GM12878 (cell line): Measurements from ENCODE around the gene B3GNT8. TPM values are rescaled to one million over a fixed set of nuclear protein-coding genes. Genes with fewer than 3 reads are reported as not detected.

Experiments
- ATAC-seq: fragments of 200-7000 bp; cut with Tn5 transposase; 3 replicates; pipeline ENCODE4 v1.9.1; 2020; ENCODE audit warnings: mild to moderate bottlenecking, moderate library complexity
- BruUV-seq: library from RNA; stranded (reverse); fragments of 400-500 nt; replicated peaks from 2 replicates; lab custom pipeline; 2021; lab: Mats Ljungman, UMichigan
- CTCF ChIA-PET: fragments of 300-600 bp; sonication (Branson Sonifier 250); formaldehyde crosslinking; extraction: SDS; loops from one replicate; lab custom pipeline; 2021; ENCODE audit warnings: inconsistent platforms; lab: Yijun Ruan, JAX
- POLR2A ChIA-PET: fragments of 350-600 bp; formaldehyde crosslinking; extraction: SDS; loops from one replicate; lab custom pipeline; 2021; ENCODE audit warnings: inconsistent platforms; lab: Charles Lee
- RAD21 ChIA-PET: fragments of 300-600 bp; sonication (Branson Sonifier 250); formaldehyde crosslinking; loops from one replicate; lab custom pipeline; 2023; ENCODE audit warnings: antibody characterized with exemption; ENCODE audit not compliant: unreplicated experiment; lab: Charles Lee
- SMC1A ChIA-PET: fragments of 300-600 bp; sonication (Branson Sonifier 250); formaldehyde crosslinking; loops from one replicate; lab custom pipeline; 2023; ENCODE audit not compliant: unreplicated experiment, uncharacterized antibody; lab: Charles Lee
- DNase-seq: peaks from one replicate; pipeline ENCODE4 v3.0.0-alpha.2; 2011; ENCODE audit warnings: low read depth, low spot score
- FAIRE-seq: peaks from 3 replicates; lab custom pipeline; 2011; peaks lifted over from hg19 to GRCh38; lab: Jason Lieb, UNC
- H2AFZ ChIP-seq: 2 replicates; pipeline ENCODE4 v1.6.0; 2011; ENCODE audit warnings: low read depth, low read length, control low read depth; ENCODE audit not compliant: control insufficient read depth
- H3K27ac ChIP-seq: 2 replicates; pipeline ENCODE4 v1.5.1; 2011; ENCODE audit warnings: control low read depth; ENCODE audit not compliant: control insufficient read depth, insufficient read depth
- H3K27me3 ChIP-seq, 2 experiments: replicated peaks in 1 of 2; 2 replicates each; pipeline versions ENCODE4 v1.6.0 to v1.6.1; 2011; ENCODE audit warnings: low read length in 1 of 2; ENCODE audit not compliant: control insufficient read depth in 2 of 2, insufficient read depth in 2 of 2
- H3K36me3 ChIP-seq, 2 experiments: 2 replicates each; pipeline ENCODE4 v1.5.1; 2011; ENCODE audit warnings: low read length in 1 of 2; ENCODE audit not compliant: control insufficient read depth in 2 of 2, insufficient read depth in 2 of 2
- H3K4me1 ChIP-seq: 2 replicates; pipeline ENCODE4 v1.6.1; 2011; ENCODE audit warnings: mild to moderate bottlenecking, low read length, moderate library complexity, mixed read lengths; ENCODE audit not compliant: control insufficient read depth, insufficient read depth
- H3K4me2 ChIP-seq: 2 replicates; pipeline ENCODE4 v1.6.0; 2011; ENCODE audit warnings: control low read depth; ENCODE audit not compliant: control insufficient read depth, insufficient read depth
- H3K4me3 ChIP-seq: fragments of 200-600 bp; sonication (generic); 2 replicates; pipeline ENCODE4 v1.5.1; 2016
- H3K79me2 ChIP-seq: 2 replicates; pipeline ENCODE4 v1.6.0; 2011; ENCODE audit warnings: low read length; ENCODE audit not compliant: control insufficient read depth, insufficient read depth
- H3K9ac ChIP-seq: 2 replicates; pipeline ENCODE4 v1.8.0; 2011; ENCODE audit warnings: low read length, control low read depth, mixed read lengths; ENCODE audit not compliant: control insufficient read depth, insufficient read depth
- H3K9me3 ChIP-seq: replicated peaks from 3 replicates; pipeline ENCODE4 v1.5.1; 2011; ENCODE audit warnings: mild to moderate bottlenecking, low read length; ENCODE audit not compliant: control insufficient read depth, insufficient read depth
- H4K20me1 ChIP-seq: 2 replicates; pipeline ENCODE4 v1.6.0; 2011; ENCODE audit not compliant: control insufficient read depth, insufficient read depth
- BHLHE40 ChIP-seq, 2 experiments: fragments of 450-650 bp in 1 of 2; IDR thresholded peaks; 2 replicates each; pipeline ENCODE4 v1.6.1; 2011 to 2017; ENCODE audit warnings: low read depth in 2 of 2, borderline replicate concordance in 1 of 2, improper control_type of control experiment in 1 of 2, low read length in 1 of 2, mild to moderate bottlenecking in 1 of 2
- CHD2 ChIP-seq: IDR thresholded peaks from 2 replicates; pipeline ENCODE4 v1.6.1; 2011; ENCODE audit warnings: low read depth, low read length, improper control_type of control experiment, borderline replicate concordance
- NBN ChIP-seq: fragments of 450-650 bp; IDR thresholded peaks from 2 replicates; pipeline ENCODE4 v1.6.1; 2016
- RELB ChIP-seq: fragments of 450-650 bp; IDR thresholded peaks from 2 replicates; pipeline ENCODE4 v1.6.1; 2017; ENCODE audit warnings: low read depth, mild to moderate bottlenecking, moderate library complexity
- RFX5 ChIP-seq: IDR thresholded peaks from 2 replicates; pipeline ENCODE4 v1.6.1; 2011; ENCODE audit warnings: low read depth, low read length, improper control_type of control experiment
- SPI1 ChIP-seq: IDR thresholded peaks from 2 replicates; pipeline ENCODE4 v1.6.1; 2011; ENCODE audit warnings: low read depth, mild to moderate bottlenecking, low read length, moderate library complexity, borderline replicate concordance; ENCODE audit not compliant: insufficient read depth
- USF1 ChIP-seq: IDR thresholded peaks from 2 replicates; pipeline ENCODE4 v1.6.1; 2011; ENCODE audit warnings: borderline replicate concordance, low read depth, mild to moderate bottlenecking, moderate library complexity, mixed read lengths, low read length; ENCODE audit not compliant: insufficient read depth; ENCODE audit errors: extremely low read length
- ZBTB40 ChIP-seq: fragments of 450-650 bp; IDR thresholded peaks from 2 replicates; pipeline ENCODE4 v1.6.1; 2016; ENCODE audit warnings: mild to moderate bottlenecking, moderate library complexity, borderline replicate concordance
- WGBS: methylation state at CpG from one replicate; pipeline ENCODE4 v1.1.6; 2016; ENCODE audit warnings: low lambda C conversion rate; ENCODE audit not compliant: insufficient replicate concordance, insufficient coverage; ENCODE audit errors: missing lambda C conversion rate; 5-methylcytosine and 5-hydroxymethylcytosine counted together
- in situ Hi-C: fragments of 300-500 bp; cut with MboI; formaldehyde crosslinking; loops from 9 replicates; pipeline ENCODE4 v1.14.3; 2018; ENCODE audit warnings: mixed read lengths
- intact Hi-C: fragments of 100-400 bp; cut with micrococcal nuclease; formaldehyde crosslinking; loops from one replicate; pipeline ENCODE4 v1.14.2; 2022; ENCODE audit not compliant: unreplicated experiment
- polyA plus RNA-seq, 11 experiments: library from polyadenylated mRNA; depleted of rRNA in 4 of 11; unstranded in 6 of 11; stranded (reverse) in 5 of 11; fragments of >200 nt; fragmentation: Nextera tagmentation in 4 of 11; fragmentation: Illumina TruSeq in 1 of 11; extraction: Ambion mirVana in 4 of 11; extraction: Trizol in 1 of 11; gene quantifications; 1 replicate in 1 of 11; 2 replicates in 10 of 11; pipeline versions ENCODE4 v1.2.1 to v1.2.3, GENCODE V29; 2011 to 2016; ENCODE audit warnings: inconsistent platforms in 2 of 11, missing spikeins in 2 of 11, low read depth in 1 of 11
- total RNA-seq, 4 experiments: library from RNA; depleted of rRNA in 3 of 4; stranded (reverse); fragments of >200 nt in 3 of 4; fragmentation: Illumina TruSeq in 1 of 4; extraction: Trizol in 1 of 4; gene quantifications; 2 replicates each; pipeline versions ENCODE4 v1.2.1 to v1.2.3, GENCODE V29; 2013 to 2021
- TF ChIP-seq, protein P1 (sequence below): fragments of 450-650 bp; IDR thresholded peaks from 2 replicates; pipeline ENCODE4 v1.6.1; 2017; ENCODE audit warnings: antibody characterized with exemption, mild to moderate bottlenecking, moderate library complexity
- TF ChIP-seq, protein P2 (sequence below): fragments of 450-650 bp; IDR thresholded peaks from 2 replicates; pipeline ENCODE4 v1.6.1; 2014; ENCODE audit warnings: mild to moderate bottlenecking

B3GNT8 gene
- total and polyA plus RNA-seq, 10 of the 15 experiments (the other 5 are each of a cell fraction or from before 2014, with no cell fraction given), result 0.06 to 1.2 (median 0.31) TPM; not detected in 4

- FAIRE-seq, result no peak
- intact Hi-C loops, result no loop called here
- TF ChIP-seq BHLHE40 (IDR thresholded peaks at IDR 0.05; ENCODE audit: borderline replicate concordance in 1 of 2, low read depth in 2 of 2, low read length in 1 of 2), result no peak
- no peak for TF ChIP-seq RELB
- TF ChIP-seq, protein P1, sequence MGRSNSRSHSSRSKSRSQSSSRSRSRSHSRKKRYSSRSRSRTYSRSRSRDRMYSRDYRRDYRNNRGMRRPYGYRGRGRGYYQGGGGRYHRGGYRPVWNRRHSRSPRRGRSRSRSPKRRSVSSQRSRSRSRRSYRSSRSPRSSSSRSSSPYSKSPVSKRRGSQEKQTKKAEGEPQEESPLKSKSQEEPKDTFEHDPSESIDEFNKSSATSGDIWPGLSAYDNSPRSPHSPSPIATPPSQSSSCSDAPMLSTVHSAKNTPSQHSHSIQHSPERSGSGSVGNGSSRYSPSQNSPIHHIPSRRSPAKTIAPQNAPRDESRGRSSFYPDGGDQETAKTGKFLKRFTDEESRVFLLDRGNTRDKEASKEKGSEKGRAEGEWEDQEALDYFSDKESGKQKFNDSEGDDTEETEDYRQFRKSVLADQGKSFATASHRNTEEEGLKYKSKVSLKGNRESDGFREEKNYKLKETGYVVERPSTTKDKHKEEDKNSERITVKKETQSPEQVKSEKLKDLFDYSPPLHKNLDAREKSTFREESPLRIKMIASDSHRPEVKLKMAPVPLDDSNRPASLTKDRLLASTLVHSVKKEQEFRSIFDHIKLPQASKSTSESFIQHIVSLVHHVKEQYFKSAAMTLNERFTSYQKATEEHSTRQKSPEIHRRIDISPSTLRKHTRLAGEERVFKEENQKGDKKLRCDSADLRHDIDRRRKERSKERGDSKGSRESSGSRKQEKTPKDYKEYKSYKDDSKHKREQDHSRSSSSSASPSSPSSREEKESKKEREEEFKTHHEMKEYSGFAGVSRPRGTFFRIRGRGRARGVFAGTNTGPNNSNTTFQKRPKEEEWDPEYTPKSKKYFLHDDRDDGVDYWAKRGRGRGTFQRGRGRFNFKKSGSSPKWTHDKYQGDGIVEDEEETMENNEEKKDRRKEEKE, result no peak
- TF ChIP-seq USF1, result no peak
- no peak for TF ChIP-seq SPI1
- no peak for TF ChIP-seq CHD2
- TF ChIP-seq NBN, result no peak
- TF ChIP-seq, protein P2, sequence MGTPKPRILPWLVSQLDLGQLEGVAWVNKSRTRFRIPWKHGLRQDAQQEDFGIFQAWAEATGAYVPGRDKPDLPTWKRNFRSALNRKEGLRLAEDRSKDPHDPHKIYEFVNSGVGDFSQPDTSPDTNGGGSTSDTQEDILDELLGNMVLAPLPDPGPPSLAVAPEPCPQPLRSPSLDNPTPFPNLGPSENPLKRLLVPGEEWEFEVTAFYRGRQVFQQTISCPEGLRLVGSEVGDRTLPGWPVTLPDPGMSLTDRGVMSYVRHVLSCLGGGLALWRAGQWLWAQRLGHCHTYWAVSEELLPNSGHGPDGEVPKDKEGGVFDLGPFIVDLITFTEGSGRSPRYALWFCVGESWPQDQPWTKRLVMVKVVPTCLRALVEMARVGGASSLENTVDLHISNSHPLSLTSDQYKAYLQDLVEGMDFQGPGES, result no peak
- TF ChIP-seq ZBTB40, result no peak
- TF ChIP-seq RFX5, result no peak
Observed at GRCh38 chr19:41452584-41453275, 25.6 kb upstream of the B3GNT8 start.

More at GRCh38 chr19:41452584-41453275, 25.6 kb upstream of the B3GNT8 start:
- Histone ChIP-seq H2AFZ (no peak overlapping the region), H3K27me3 (no peaks in the 10 kb centered on the region; a peak in 1 of 4 replicates), H3K27ac (no peak overlapping the region), H4K20me1 (no peaks in the 10 kb centered on the region), H3K79me2 (no peaks in the 10 kb centered on the region), H3K36me3 (no peaks in the 10 kb centered on the region), H3K9me3 (no peaks in the 10 kb centered on the region), H3K4me3 (no peak overlapping the region), H3K4me2 (no peak overlapping the region), H3K9ac (no peak overlapping the region), H3K4me1 (peaks cover 29% of the 10 kb centered on the region)
- SMC1A ChIA-PET, result interaction anchor here (2.2 kb wide), 1 partner anchor 89 kb away, joined by 6 read pairs; no protein-coding TSS in a partner anchor
- 83% methylated on average over 6 of the region's 6 CpGs for WGBS
- DNase-seq (no peak), ATAC-seq (no peak)
- POLR2A ChIA-PET, result interaction anchor here (0.6 kb wide), 1 partner anchor 11 kb away, joined by 3 read pairs; no protein-coding TSS in a partner anchor
- no TSS peak for BruUV-seq
- CTCF ChIA-PET, result interaction anchor here (8.1 to 10.9 kb wide), 2 partner anchors 86 to 112 kb away, joined by 157 to 314 read pairs; no protein-coding TSS in a partner anchor
- in situ Hi-C loops, result no loop called here
- RAD21 ChIA-PET, result interaction anchor here (1.0 kb wide), 1 partner anchor 116 kb away, joined by 4 read pairs; no protein-coding TSS in a partner anchor
